NCI-H1092 treated with DMSO at 0.1 percent for 48 hours (cell line): Measurements from ENCODE around the gene SNX18.
"Not testable (repeated sequence)": the region's sequence is repeated elsewhere in the genome, so short reads cannot be mapped to it uniquely, and the experiment has no call there.

Experiments used
- DNase-seq: peaks from one replicate; lab custom pipeline; 2025; lab: John Stamatoyannopoulos, UW

SNX18 gene

GRCh38 chr5:54520438-54520846 lies 2.9 kb downstream of the SNX18 start:
- no peak for DNase-seq

GRCh38 chr5:54520940-54521339 lies 3.4 kb downstream of the SNX18 start:
- DNase-seq: no peak

- DNase-seq: no peak
Observed at GRCh38 chr5:54521856-54522479, 4.4 kb downstream of the SNX18 start.

GRCh38 chr5:54523534-54523933 lies 6.0 kb downstream of the SNX18 start:
- DNase-seq: no peak

GRCh38 chr5:54524082-54524481 lies 6.5 kb downstream of the SNX18 start:
- DNase-seq: no peak

- no peak for DNase-seq
Observed at GRCh38 chr5:54524704-54525103, 7.1 kb downstream of the SNX18 start.

GRCh38 chr5:54525261-54525660 lies 7.7 kb downstream of the SNX18 start:
- no peak for DNase-seq

GRCh38 chr5:54525692-54526091 lies 8.1 kb downstream of the SNX18 start:
- DNase-seq: no peak

- DNase-seq: no peak
Observed at GRCh38 chr5:54526604-54527288, 9.2 kb downstream of the SNX18 start.

GRCh38 chr5:54528633-54529209 lies 11.2 kb downstream of the SNX18 start:
- no peak for DNase-seq

GRCh38 chr5:54529565-54529964 lies 12.0 kb downstream of the SNX18 start:
- DNase-seq: no peak

- no peak for DNase-seq
Observed at GRCh38 chr5:54531546-54531945, 14.0 kb downstream of the SNX18 start.

GRCh38 chr5:54533541-54534190 lies 16.1 kb downstream of the SNX18 start:
- DNase-seq: no peak

- DNase-seq: no peak
Observed at GRCh38 chr5:54534191-54535004, 16.8 kb downstream of the SNX18 start.

GRCh38 chr5:54535149-54535844 lies 17.7 kb downstream of the SNX18 start:
- no peak for DNase-seq

- not testable (repeated sequence) for DNase-seq
Observed at GRCh38 chr5:54536375-54536774, 18.8 kb downstream of the SNX18 start.

GRCh38 chr5:54536861-54537260 lies 19.3 kb downstream of the SNX18 start:
- not testable (repeated sequence) for DNase-seq

GRCh38 chr5:54537725-54538124 lies 20.2 kb downstream of the SNX18 start:
- no peak for DNase-seq

GRCh38 chr5:54538156-54538555 lies 20.6 kb downstream of the SNX18 start:
- no peak for DNase-seq

GRCh38 chr5:54539001-54539400 lies 21.4 kb downstream of the SNX18 start:
- no peak for DNase-seq

- DNase-seq: no peak
Observed at GRCh38 chr5:54540286-54540685, 22.7 kb downstream of the SNX18 start.
